Mammary epithelial cell (primary cell): Measurements from ENCODE around the gene OR2AG2.
A peak's percentile ranks its signal among the peaks of the same experiment; 100 is the strongest.

Source experiments
- CTCF ChIP-seq, 2 donors: IDR thresholded peaks in 1 of 2; conservative IDR thresholded peaks in 1 of 2; 2 replicates each; pipeline ENCODE4 v1.5.1; 2011 to 2012; ENCODE audit warnings: inconsistent platforms in 2 of 2, low read length in 2 of 2, mild to moderate bottlenecking in 2 of 2, control low read depth in 1 of 2, low read depth in 1 of 2; ENCODE audit not compliant: insufficient read depth in 1 of 2; ENCODE audit errors: extremely low read depth in 1 of 2
- EZH2 ChIP-seq: IDR thresholded peaks from 2 replicates; pipeline ENCODE4 v1.6.1; 2012; ENCODE audit warnings: low read length, inconsistent platforms, borderline replicate concordance

- TF ChIP-seq CTCF (conservative IDR thresholded peaks at IDR 0.05 in 1 of 2, IDR thresholded peaks at IDR 0.05 in 1 of 2; ENCODE audit: extremely low read depth in 1 of 2, insufficient read depth in 1 of 2, low read depth in 1 of 2, low read length in 2 of 2): peak; percentile 70 to 74
- no peak for TF ChIP-seq EZH2
Observed at GRCh38 chr11:6737872-6738466, 33.8 kb downstream of the OR2AG2 start.
